IPS DF 6.9 (cell line): ENCODE data around the gene PPDPF.
A peak's percentile ranks its signal among the peaks of the same experiment; 100 is the strongest.

Source experiments
- DNase-seq: peaks from one replicate; pipeline ENCODE4 v3.0.0-alpha.2; 2013; ENCODE audit warnings: low read depth, low spot score
- H3K27ac ChIP-seq: one replicate; pipeline ENCODE4 v1.5.1; 2013; ENCODE audit warnings: low read length, control low read depth
- H3K27me3 ChIP-seq: 2 replicates; pipeline ENCODE4 v1.6.1; 2013; ENCODE audit warnings: mild to moderate bottlenecking, low read length; ENCODE audit not compliant: control insufficient read depth, insufficient read depth
- H3K36me3 ChIP-seq: 2 replicates; pipeline ENCODE4 v1.6.1; 2013; ENCODE audit warnings: low read length; ENCODE audit not compliant: control insufficient read depth, insufficient read depth
- H3K4me1 ChIP-seq: 2 replicates; pipeline ENCODE4 v1.6.1; 2013; ENCODE audit warnings: low read length; ENCODE audit not compliant: control insufficient read depth, insufficient read depth
- H3K4me3 ChIP-seq: 2 replicates; pipeline ENCODE4 v1.5.1; 2013; ENCODE audit warnings: mild to moderate bottlenecking, low read length
- H3K9me3 ChIP-seq: 2 replicates; pipeline ENCODE4 v1.6.1; 2013; ENCODE audit warnings: low read length, inconsistent platforms; ENCODE audit not compliant: control insufficient read depth, insufficient read depth
- WGBS: extraction: QIAGEN DNeasy Blood & Tissue Kit; methylation state at CpG from one replicate; pipeline ENCODE4 v1.1.7; 2013; ENCODE audit warnings: mixed read lengths, missing lambda C conversion rate; ENCODE audit not compliant: insufficient read length, insufficient coverage; 5-methylcytosine and 5-hydroxymethylcytosine counted together

The PPDPF gene

GRCh38 chr20:63521602-63522001, 1.0 kb downstream of the PPDPF start:
- no peak overlapping the region for H3K27ac ChIP-seq
- no peak for DNase-seq
- no peaks in the 10 kb centered on the region for H3K9me3 ChIP-seq
- no CpG with 5 or more reads among the region's 23 CpGs for WGBS
- peaks cover 4% of the 10 kb centered on the region for H3K4me1 ChIP-seq
- peaks cover 13% of the 10 kb centered on the region; the same call in 1 of the 2 replicates for H3K36me3 ChIP-seq
- peak overlapping the region; percentile 93 for H3K4me3 ChIP-seq
- no peaks in the 10 kb centered on the region for H3K27me3 ChIP-seq

GRCh38 chr20:63522091-63522868, 1.7 kb downstream of the PPDPF start:
- peaks cover 13% of the 10 kb centered on the region; the same call in 1 of the 2 replicates for H3K36me3 ChIP-seq
- H3K27me3 ChIP-seq = no peaks in the 10 kb centered on the region
- H3K4me3 ChIP-seq = no peak overlapping the region
- WGBS = no CpG with 5 or more reads among the region's 13 CpGs
- no peaks in the 10 kb centered on the region for H3K9me3 ChIP-seq
- no peak for DNase-seq
- H3K4me1 ChIP-seq = peaks cover 4% of the 10 kb centered on the region
- no peak overlapping the region for H3K27ac ChIP-seq

- H3K9me3 ChIP-seq = no peaks in the 10 kb centered on the region
- no peaks in the 10 kb centered on the region for H3K27me3 ChIP-seq
- WGBS = no CpG with 5 or more reads among the region's 11 CpGs
- H3K4me3 ChIP-seq = no peak overlapping the region
- H3K27ac ChIP-seq = no peak overlapping the region
- DNase-seq = no peak
- peaks cover 4% of the 10 kb centered on the region for H3K4me1 ChIP-seq
- H3K36me3 ChIP-seq = peaks cover 13% of the 10 kb centered on the region; the same call in 1 of the 2 replicates
Measured at GRCh38 chr20:63522981-63523611, 2.5 kb downstream of the PPDPF start.

- Histone ChIP-seq H3K27ac (no peak overlapping the region), H3K27me3 (no peaks in the 10 kb centered on the region), H3K36me3 (peaks cover 13% of the 10 kb centered on the region; the same call in 1 of the 2 replicates), H3K4me1 (no peaks in the 10 kb centered on the region), H3K4me3 (no peak overlapping the region), H3K9me3 (no peaks in the 10 kb centered on the region)
- DNase-seq = no peak
- WGBS = no CpG with 5 or more reads among the region's 3 CpGs
Measured at GRCh38 chr20:63525185-63525584, 4.6 kb downstream of the PPDPF start.

- H3K9me3 ChIP-seq = no peaks in the 10 kb centered on the region
- no peak for DNase-seq
- H3K4me1 ChIP-seq = no peaks in the 10 kb centered on the region
- no peak overlapping the region for H3K4me3 ChIP-seq
- peaks cover 13% of the 10 kb centered on the region; the same call in 1 of the 2 replicates for H3K36me3 ChIP-seq
- H3K27ac ChIP-seq = no peak overlapping the region
- no CpG with 5 or more reads among the region's 2 CpGs for WGBS
- H3K27me3 ChIP-seq = no peaks in the 10 kb centered on the region
Measured at GRCh38 chr20:63525971-63526370, 5.4 kb downstream of the PPDPF start.

GRCh38 chr20:63527184-63527583, 6.6 kb downstream of the PPDPF start:
- Histone ChIP-seq H3K36me3 (peaks cover 10% of the 10 kb centered on the region; the same call in 1 of the 2 replicates), H3K9me3 (no peaks in the 10 kb centered on the region), H3K4me1 (no peaks in the 10 kb centered on the region), H3K4me3 (no peak overlapping the region), H3K27me3 (no peaks in the 10 kb centered on the region), H3K27ac (no peak overlapping the region)
- WGBS = no CpG with 5 or more reads among the region's 9 CpGs
- DNase-seq = no peak

- WGBS = no CpG with 5 or more reads among the region's 27 CpGs
- Histone ChIP-seq H3K4me3 (no peak overlapping the region), H3K36me3 (no peaks in the 10 kb centered on the region), H3K9me3 (no peaks in the 10 kb centered on the region), H3K27me3 (no peaks in the 10 kb centered on the region), H3K27ac (no peak overlapping the region), H3K4me1 (no peaks in the 10 kb centered on the region)
- DNase-seq = no peak
Measured at GRCh38 chr20:63529180-63529860, 8.8 kb downstream of the PPDPF start.

GRCh38 chr20:63529861-63530787, 9.6 kb downstream of the PPDPF start:
- Histone ChIP-seq H3K36me3 (no peaks in the 10 kb centered on the region), H3K27me3 (no peaks in the 10 kb centered on the region), H3K4me3 (no peak overlapping the region), H3K9me3 (no peaks in the 10 kb centered on the region), H3K27ac (no peak overlapping the region), H3K4me1 (peaks cover under 1% of the 10 kb centered on the region; the same call in 1 of the 2 replicates)
- WGBS = no CpG with 5 or more reads among the region's 39 CpGs
- no peak for DNase-seq

GRCh38 chr20:63530788-63531160, 10.2 kb downstream of the PPDPF start:
- H3K27me3 ChIP-seq = no peaks in the 10 kb centered on the region
- H3K27ac ChIP-seq = no peak overlapping the region
- no peaks in the 10 kb centered on the region for H3K36me3 ChIP-seq
- H3K9me3 ChIP-seq = no peaks in the 10 kb centered on the region
- peaks cover 3% of the 10 kb centered on the region; the same call in 1 of the 2 replicates for H3K4me1 ChIP-seq
- no CpG with 5 or more reads among the region's 14 CpGs for WGBS
- no peak for DNase-seq
- H3K4me3 ChIP-seq = no peak overlapping the region
